ENCODE measurements around the gene GULP1.

DNA sequence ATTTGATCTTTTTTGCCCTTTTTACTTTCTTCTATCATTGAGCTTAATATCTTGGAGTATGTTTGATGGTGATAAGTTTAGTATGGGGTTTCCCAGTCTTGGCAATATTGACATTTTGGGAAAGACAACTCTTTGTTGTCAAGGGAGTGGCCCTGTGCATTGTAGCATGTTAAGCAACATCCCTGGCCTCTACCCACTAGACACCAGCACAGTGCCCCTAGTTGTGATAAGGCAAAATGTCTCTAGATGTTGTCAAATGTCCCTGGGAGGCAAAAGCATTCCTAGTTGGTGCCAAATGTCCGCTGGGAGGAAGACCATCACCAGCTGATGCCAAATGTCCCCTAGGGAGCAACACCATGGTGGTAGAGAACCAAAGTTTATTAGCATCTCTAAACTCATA lies 28.2 kb downstream of the GULP1 start:
- TF ChIP-seq, protein P1, sequence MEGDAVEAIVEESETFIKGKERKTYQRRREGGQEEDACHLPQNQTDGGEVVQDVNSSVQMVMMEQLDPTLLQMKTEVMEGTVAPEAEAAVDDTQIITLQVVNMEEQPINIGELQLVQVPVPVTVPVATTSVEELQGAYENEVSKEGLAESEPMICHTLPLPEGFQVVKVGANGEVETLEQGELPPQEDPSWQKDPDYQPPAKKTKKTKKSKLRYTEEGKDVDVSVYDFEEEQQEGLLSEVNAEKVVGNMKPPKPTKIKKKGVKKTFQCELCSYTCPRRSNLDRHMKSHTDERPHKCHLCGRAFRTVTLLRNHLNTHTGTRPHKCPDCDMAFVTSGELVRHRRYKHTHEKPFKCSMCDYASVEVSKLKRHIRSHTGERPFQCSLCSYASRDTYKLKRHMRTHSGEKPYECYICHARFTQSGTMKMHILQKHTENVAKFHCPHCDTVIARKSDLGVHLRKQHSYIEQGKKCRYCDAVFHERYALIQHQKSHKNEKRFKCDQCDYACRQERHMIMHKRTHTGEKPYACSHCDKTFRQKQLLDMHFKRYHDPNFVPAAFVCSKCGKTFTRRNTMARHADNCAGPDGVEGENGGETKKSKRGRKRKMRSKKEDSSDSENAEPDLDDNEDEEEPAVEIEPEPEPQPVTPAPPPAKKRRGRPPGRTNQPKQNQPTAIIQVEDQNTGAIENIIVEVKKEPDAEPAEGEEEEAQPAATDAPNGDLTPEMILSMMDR (IDR thresholded peaks at IDR 0.05; ENCODE audit: insufficient read depth, low read depth, low read length), result no peak
- no peak for TF ChIP-seq EZH2 (IDR thresholded peaks at IDR 0.05; ENCODE audit: insufficient read depth, low read length)

Measured in astrocyte (in vitro differentiated cells and primary cell).